GM10266 (cell line): ENCODE data around the gene TMEM138.

Experiments
- DNase-seq: peaks from one replicate; pipeline ENCODE4 v3.0.0; 2012; ENCODE audit errors: extremely low spot score
- TF ChIP-seq, protein P1 (sequence below): IDR thresholded peaks from 2 replicates; pipeline ENCODE4 v1.5.1; 2012; ENCODE audit warnings: mild to moderate bottlenecking, low read depth; ENCODE audit not compliant: control insufficient read depth, insufficient read depth; ENCODE audit errors: missing control alignments

Gene TMEM138

DNA sequence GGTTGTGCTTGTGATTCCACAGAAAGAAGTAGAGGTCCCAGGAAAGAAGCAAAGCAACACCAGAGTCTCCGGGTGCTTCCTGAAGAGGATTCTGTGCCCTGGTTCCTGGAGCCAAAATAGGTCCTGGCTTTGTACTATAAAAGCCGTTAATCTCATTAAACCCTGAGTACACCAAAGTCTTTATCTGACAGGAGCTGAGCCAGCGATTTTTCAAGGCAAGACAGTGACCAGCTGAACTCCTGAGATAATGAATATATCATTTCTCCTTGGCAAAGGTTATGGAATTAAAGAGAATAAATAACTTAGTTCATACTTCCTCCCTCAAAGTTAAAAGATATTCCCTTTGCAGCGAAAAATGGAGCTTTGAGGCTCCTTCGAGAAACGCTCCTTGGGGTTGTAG lies 5.2 kb downstream of the TMEM138 start:
- DNase-seq, result no peak
- TF ChIP-seq, protein P1, sequence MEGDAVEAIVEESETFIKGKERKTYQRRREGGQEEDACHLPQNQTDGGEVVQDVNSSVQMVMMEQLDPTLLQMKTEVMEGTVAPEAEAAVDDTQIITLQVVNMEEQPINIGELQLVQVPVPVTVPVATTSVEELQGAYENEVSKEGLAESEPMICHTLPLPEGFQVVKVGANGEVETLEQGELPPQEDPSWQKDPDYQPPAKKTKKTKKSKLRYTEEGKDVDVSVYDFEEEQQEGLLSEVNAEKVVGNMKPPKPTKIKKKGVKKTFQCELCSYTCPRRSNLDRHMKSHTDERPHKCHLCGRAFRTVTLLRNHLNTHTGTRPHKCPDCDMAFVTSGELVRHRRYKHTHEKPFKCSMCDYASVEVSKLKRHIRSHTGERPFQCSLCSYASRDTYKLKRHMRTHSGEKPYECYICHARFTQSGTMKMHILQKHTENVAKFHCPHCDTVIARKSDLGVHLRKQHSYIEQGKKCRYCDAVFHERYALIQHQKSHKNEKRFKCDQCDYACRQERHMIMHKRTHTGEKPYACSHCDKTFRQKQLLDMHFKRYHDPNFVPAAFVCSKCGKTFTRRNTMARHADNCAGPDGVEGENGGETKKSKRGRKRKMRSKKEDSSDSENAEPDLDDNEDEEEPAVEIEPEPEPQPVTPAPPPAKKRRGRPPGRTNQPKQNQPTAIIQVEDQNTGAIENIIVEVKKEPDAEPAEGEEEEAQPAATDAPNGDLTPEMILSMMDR, result no peak

DNA sequence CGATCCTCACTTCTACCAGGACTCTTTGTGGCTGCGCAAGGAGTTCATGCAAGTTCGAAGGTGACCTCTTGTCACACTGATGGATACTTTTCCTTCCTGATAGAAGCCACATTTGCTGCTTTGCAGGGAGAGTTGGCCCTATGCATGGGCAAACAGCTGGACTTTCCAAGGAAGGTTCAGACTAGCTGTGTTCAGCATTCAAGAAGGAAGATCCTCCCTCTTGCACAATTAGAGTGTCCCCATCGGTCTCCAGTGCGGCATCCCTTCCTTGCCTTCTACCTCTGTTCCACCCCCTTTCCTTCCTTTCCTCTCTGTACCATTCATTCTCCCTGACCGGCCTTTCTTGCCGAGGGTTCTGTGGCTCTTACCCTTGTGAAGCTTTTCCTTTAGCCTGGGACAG lies 6.5 kb downstream of the TMEM138 start:
- DNase-seq, result no peak
- TF ChIP-seq, protein P1, result no peak

- TF ChIP-seq, protein P1, result no peak
- no peak for DNase-seq
These were observed 7.5 kb downstream of the TMEM138 start for GRCh38 chr11:61369372-61370348.

DNA sequence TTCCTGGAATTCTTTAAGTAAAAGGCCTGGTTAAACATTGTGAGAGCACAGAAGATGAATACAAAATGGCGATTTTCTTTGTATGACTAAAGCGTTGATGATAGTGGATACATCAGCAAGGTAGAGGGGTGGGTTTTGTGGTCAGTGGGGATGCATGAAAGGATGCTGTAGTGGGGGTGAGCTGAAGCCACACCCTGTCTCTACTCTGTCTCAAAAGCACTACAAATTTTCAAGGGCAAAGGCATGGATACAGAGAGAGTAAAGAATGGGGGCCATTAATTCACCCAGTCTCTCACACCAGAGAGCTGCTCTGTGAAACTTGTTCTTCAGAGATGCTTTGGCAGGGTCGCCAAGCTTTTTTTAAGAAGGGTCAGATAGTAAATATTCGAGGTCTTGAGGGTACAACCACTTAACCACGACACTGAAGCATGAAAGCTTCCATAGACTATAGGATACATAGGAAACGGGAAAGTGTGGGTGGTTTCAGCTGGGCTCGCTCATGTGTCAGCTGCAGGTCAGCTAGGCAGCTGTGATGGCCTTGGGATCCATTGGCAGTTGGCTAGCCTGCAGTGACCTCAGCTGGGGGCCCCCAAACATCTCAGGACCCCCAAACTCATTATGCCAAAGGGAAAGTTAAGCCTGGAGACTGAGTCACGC lies 8.3 kb downstream of the TMEM138 start:
- DNase-seq, result no peak
- TF ChIP-seq, protein P1, result no peak

DNA sequence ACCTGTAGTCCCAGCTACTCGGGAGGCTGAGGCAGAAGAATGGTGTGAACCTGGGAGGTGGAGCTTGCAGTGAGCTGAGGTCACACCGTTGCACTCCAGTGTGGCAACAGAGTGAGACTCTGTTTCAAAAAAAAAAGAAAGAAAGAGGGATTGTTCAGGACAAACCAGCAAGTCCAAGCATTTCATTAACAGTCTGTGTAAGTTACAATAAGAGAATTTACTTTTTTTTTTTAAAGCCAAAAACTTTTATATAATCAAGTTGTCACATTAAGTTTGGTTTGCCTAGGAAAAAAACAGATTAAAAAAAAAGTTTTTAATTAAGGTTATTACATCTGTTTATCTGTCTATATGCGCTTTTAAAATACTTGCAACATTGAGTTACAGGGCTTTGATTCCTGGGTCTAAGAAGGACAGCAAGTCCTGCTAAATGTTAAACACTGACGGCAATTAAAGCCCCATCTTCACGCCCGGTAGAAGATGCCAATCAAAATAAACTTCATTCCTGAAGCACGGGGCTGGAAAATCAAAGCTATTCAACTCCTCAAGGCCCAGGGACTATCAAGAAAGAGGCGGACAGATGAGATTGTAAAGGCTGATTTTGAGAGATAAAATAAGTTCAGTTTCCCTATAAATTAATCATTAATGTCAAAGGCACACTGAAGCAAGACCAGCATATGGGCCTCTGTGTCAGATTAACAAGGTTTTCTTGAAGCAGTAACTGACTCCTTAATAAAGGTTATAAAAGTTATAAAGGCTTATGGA lies 10.7 kb downstream of the TMEM138 start:
- TF ChIP-seq, protein P1, result no peak

GRCh38 chr11:61375761-61376108 lies 13.6 kb downstream of the TMEM138 start:
- TF ChIP-seq, protein P1, result no peak
- DNase-seq, result no peak

More for the DNA sequence above, 10.7 kb downstream of the TMEM138 start:
- DNase-seq, result no peak
